ENCODE measurements around the gene DNALI1.
"Not testable (repeated sequence)": the region's sequence is repeated elsewhere in the genome, so short reads cannot be mapped to it uniquely, and the experiment has no call there.

DNALI1 gene

DNA sequence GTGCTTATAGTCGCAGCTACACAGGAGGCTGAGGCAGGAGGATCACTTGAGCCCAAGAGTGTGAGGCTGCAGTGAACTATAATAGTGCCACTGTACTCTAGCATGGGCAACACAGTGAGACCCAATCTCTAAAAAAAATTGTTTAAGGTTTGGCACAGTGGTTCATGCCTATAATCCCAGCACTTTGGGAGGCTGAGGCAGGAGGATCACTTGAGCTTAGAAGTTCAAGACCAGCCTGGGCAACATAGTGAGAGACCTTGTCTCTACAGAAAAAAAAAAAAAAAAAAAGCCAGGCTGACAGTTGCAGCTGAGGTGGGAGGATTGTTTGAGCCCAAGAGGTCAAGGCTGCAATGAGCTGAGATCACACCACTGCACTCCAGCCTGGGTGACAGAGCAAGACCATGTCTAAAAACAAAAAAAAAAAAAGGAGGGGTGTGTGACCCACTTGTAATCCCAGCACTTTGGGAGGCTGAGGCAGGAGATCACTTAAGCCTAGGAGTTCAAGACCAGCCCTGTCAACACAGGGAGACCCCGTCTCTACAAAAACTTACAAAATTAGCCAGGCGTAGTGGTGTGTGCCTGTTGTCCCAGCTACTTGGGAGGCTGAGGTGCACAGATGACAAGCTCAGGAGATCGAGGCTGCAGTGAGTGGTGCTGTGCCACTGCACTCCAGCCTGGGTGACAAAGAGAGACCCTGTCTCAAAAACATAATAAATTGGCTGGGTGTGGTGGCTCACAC lies 24.2 kb upstream of the DNALI1 start:
- H3K9ac ChIP-seq (ENCODE audit: low read length); H3K27me3 ChIP-seq (replicated peaks; ENCODE audit: control insufficient read depth, insufficient read depth, low read length); DNase-seq (ENCODE audit: low read depth); H3K4me3 ChIP-seq (ENCODE audit: low read length); H3K9me3 ChIP-seq (ENCODE audit: control insufficient read depth, low read length): not testable (repeated sequence)
- peaks cover 27% of the 10 kb centered on the region for H3K4me1 ChIP-seq (ENCODE audit: control insufficient read depth, insufficient read depth, low read length)
- peaks cover 17% of the 10 kb centered on the region for H3K36me3 ChIP-seq (ENCODE audit: control insufficient read depth, insufficient read depth, low read length, severe bottlenecking)

DNA sequence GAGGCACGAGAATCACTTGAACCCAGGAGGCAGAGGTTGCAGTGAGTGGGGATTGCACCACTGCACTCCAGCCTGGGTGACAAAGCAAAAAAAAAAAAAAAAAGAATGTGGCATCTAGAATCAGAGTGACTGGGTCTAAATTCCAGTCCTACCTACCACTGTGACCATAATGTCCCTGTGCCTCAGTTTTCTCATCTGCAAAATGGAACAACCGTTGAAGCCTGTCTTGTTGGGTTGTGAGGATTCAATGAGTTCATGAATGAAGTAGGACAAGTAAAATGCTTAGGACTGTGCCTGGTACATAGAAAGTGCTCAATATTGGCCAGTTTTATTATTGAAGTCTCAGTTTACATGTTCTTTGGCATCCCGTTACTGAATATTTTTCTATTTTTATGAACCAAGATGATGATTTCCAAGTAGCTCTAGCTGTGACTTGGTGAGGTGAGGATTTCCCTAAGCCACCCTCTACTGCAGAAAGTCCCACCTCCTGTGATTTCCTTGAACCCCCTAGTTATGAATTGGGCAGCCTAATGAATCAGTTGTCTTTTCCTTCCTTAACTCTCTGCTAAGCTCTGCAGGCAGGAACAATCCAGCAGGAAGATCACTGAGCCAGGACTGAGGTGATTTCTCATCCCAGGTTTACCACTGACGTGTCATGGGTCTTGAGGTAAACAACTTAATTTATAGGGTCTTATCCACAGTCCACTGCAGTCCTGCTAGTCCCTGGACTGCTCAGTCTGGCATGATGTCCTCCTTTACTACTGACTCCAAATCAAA lies 23.2 kb upstream of the DNALI1 start:
- Histone ChIP-seq H3K9me3 (ENCODE audit: control insufficient read depth, low read length) (no peaks in the 10 kb centered on the region), H3K4me3 (ENCODE audit: low read length) (no peak overlapping the region), H3K27me3 (replicated peaks; ENCODE audit: control insufficient read depth, insufficient read depth, low read length) (no peaks in the 10 kb centered on the region), H3K9ac (ENCODE audit: low read length) (no peak overlapping the region), H3K36me3 (ENCODE audit: control insufficient read depth, insufficient read depth, low read length, severe bottlenecking) (peaks cover 22% of the 10 kb centered on the region), H3K4me1 (ENCODE audit: control insufficient read depth, insufficient read depth, low read length) (peaks cover 31% of the 10 kb centered on the region)
- no peak for DNase-seq (ENCODE audit: low read depth)

DNA sequence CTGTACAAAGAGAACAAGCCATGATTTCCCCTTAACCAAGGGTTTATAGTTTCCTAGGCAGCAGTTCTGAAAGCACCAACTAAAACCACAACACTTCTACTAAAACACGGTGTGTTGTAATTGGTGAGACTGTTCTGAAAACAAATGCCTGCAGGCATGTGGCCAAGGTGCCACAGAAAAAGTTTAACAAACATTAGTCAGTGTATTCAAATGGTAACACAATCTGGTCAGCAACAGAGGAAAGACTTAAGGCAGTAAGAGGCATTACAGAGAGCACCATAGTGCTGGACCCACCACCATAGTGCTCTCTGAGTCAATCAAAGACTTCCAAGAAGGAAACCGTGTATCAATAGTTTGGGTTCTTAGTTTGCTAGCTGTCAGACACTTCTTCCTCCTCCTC lies 19.4 kb upstream of the DNALI1 start:
- Histone ChIP-seq H3K9me3 (ENCODE audit: control insufficient read depth, low read length) (no peaks in the 10 kb centered on the region), H3K4me3 (ENCODE audit: low read length) (no peak overlapping the region), H3K4me1 (ENCODE audit: control insufficient read depth, insufficient read depth, low read length) (peaks cover 31% of the 10 kb centered on the region), H3K9ac (ENCODE audit: low read length) (no peak overlapping the region), H3K27me3 (replicated peaks; ENCODE audit: control insufficient read depth, insufficient read depth, low read length) (no peaks in the 10 kb centered on the region), H3K36me3 (ENCODE audit: control insufficient read depth, insufficient read depth, low read length, severe bottlenecking) (peaks cover 55% of the 10 kb centered on the region)
- peak; percentile 61 for DNase-seq (ENCODE audit: low read depth)

DNA sequence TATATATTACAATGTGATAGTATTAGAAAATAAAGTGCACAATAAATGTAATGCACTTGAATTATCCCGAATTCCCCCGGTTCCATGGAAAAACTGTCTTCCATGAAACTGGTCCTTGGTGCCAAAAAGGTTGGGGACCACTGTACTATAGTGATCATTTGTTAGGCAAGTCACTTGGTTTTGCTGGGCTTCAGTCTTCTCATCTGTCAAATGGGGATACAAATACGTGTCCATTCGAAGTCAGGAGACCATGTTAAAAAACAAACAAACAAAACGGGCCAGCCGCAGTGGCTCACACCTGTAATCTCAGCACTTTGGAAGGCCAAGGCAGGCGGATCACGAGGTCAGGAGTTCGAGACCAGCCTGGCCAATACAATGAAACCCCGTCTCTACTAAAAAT lies 17.6 kb upstream of the DNALI1 start:
- DNase-seq (ENCODE audit: low read depth); H3K9me3 ChIP-seq (ENCODE audit: control insufficient read depth, low read length); H3K9ac ChIP-seq (ENCODE audit: low read length); H3K27me3 ChIP-seq (replicated peaks; ENCODE audit: control insufficient read depth, insufficient read depth, low read length); H3K4me3 ChIP-seq (ENCODE audit: low read length): not testable (repeated sequence)
- H3K4me1 ChIP-seq (ENCODE audit: control insufficient read depth, insufficient read depth, low read length): peaks cover 26% of the 10 kb centered on the region
- peaks cover 59% of the 10 kb centered on the region for H3K36me3 ChIP-seq (ENCODE audit: control insufficient read depth, insufficient read depth, low read length, severe bottlenecking)

DNA sequence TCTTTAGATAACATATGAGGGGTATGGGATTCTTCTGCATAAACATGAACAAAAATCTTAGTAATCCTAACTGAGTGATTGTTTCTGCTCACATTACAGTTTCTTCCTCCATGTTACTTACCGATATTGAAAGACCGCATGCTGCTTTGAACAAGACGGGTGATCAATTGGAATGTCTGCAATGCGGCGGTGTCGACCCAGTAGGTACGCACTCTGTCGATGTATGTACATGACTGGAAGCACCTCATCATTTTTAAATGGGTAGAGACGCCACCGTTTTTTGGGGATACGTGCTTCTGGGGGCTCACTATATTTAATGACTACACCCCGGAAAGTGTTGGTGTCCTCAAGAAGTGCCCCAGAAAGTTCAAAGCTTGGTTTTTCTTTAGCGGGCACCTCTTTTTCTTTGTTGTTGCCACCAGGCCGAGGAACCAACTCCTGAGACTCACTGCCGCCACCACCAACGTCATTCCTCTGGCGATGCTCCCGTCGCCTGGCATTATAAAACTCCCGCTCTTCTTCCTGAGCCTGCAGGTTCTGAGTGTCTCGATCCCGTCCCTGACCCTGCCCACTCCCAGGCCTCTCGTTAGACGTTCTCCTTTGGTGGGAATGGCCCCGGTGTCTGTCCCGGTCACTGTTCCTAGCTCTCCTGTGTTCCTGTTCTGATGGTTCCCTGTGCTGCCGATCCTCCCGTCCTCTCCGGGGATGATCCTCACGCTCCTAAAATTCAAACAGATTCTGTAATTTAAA lies 16.5 kb upstream of the DNALI1 start:
- no peak for DNase-seq (ENCODE audit: low read depth)
- peaks cover 69% of the 10 kb centered on the region for H3K36me3 ChIP-seq (ENCODE audit: control insufficient read depth, insufficient read depth, low read length, severe bottlenecking)
- H3K27me3 ChIP-seq (replicated peaks; ENCODE audit: control insufficient read depth, insufficient read depth, low read length): no peaks in the 10 kb centered on the region
- H3K9ac ChIP-seq (ENCODE audit: low read length): no peak overlapping the region
- H3K4me1 ChIP-seq (ENCODE audit: control insufficient read depth, insufficient read depth, low read length): peaks cover 18% of the 10 kb centered on the region
- H3K4me3 ChIP-seq (ENCODE audit: low read length): no peak overlapping the region
- H3K9me3 ChIP-seq (ENCODE audit: control insufficient read depth, low read length): no peaks in the 10 kb centered on the region

DNA sequence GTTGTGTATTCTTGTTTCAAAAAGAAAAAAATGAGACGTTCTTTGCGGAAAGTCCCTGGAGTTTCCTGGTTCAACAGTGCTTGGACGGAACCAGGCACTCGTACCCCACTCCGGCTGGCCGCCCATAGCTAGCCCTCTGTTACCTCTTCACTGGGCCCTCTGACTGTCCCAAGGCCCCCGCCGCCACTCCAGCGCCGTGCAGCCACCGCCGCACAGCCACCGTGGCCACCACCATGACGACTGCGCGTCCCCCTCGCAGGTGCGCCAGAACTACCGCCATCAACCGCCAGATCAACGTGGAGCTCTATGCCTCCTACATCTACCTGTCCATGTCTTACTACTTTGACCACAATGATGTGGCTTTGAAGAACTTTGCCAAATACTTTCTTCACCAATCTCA lies 12.2 kb upstream of the DNALI1 start:
- H3K9ac ChIP-seq (ENCODE audit: low read length): no peak overlapping the region
- no peak overlapping the region for H3K4me3 ChIP-seq (ENCODE audit: low read length)
- no peaks in the 10 kb centered on the region for H3K9me3 ChIP-seq (ENCODE audit: control insufficient read depth, low read length)
- H3K36me3 ChIP-seq (ENCODE audit: control insufficient read depth, insufficient read depth, low read length, severe bottlenecking): peaks cover 60% of the 10 kb centered on the region
- no peaks in the 10 kb centered on the region for H3K27me3 ChIP-seq (replicated peaks; ENCODE audit: control insufficient read depth, insufficient read depth, low read length)
- DNase-seq (ENCODE audit: low read depth): no peak
- no peaks in the 10 kb centered on the region for H3K4me1 ChIP-seq (ENCODE audit: control insufficient read depth, insufficient read depth, low read length)

DNA sequence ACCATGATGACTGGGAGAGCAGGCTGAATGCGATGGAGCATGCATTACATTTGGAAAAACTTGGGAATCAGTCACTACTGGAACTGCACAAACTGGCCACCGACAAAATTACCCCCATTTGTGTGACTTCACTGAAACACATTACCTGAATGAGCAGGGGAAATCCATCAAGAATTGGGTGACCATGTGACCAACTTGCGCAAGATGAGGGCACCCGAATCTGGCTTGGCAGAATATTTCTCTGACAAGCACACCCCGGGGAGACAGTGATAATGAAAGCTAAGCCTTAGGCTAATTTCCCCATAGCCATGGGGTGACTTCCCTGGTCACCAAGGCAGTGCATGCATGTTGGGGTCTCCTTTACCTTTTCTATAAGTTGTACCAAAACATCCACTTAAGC lies 11.7 kb upstream of the DNALI1 start:
- DNase-seq (ENCODE audit: low read depth): no peak
- H3K4me1 ChIP-seq (ENCODE audit: control insufficient read depth, insufficient read depth, low read length): peaks cover 4% of the 10 kb centered on the region
- H3K9ac ChIP-seq (ENCODE audit: low read length): no peak overlapping the region
- H3K36me3 ChIP-seq (ENCODE audit: control insufficient read depth, insufficient read depth, low read length, severe bottlenecking): peaks cover 55% of the 10 kb centered on the region
- no peaks in the 10 kb centered on the region for H3K27me3 ChIP-seq (replicated peaks; ENCODE audit: control insufficient read depth, insufficient read depth, low read length)
- H3K4me3 ChIP-seq (ENCODE audit: low read length): no peak overlapping the region
- H3K9me3 ChIP-seq (ENCODE audit: control insufficient read depth, low read length): no peaks in the 10 kb centered on the region

DNA sequence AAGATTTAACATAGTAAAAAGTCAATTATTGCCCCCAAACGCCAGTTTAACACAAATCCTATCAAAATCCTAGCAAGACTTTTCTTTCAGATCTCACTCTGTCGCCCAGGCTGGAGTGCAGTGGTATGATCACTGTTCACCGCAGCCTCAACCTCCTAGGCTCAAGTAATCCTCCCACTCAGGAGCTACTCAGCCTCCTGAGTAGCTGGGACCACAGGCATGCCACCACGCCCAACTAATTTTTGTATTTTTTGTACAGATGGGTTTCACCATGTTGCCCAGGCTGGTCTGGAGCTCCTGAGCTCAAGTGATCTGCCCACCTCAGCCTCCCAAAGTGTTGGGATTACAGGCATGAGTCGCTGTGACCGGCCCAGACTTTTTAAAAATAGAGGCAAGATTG lies 7.4 kb upstream of the DNALI1 start:
- Histone ChIP-seq H3K4me1 (ENCODE audit: control insufficient read depth, insufficient read depth, low read length) (peaks cover 21% of the 10 kb centered on the region), H3K9ac (ENCODE audit: low read length) (no peak overlapping the region), H3K27me3 (replicated peaks; ENCODE audit: control insufficient read depth, insufficient read depth, low read length) (no peaks in the 10 kb centered on the region), H3K9me3 (ENCODE audit: control insufficient read depth, low read length) (no peaks in the 10 kb centered on the region), H3K36me3 (ENCODE audit: control insufficient read depth, insufficient read depth, low read length, severe bottlenecking) (peaks cover 48% of the 10 kb centered on the region), H3K4me3 (ENCODE audit: low read length) (no peak overlapping the region)
- no peak for DNase-seq (ENCODE audit: low read depth)

DNA sequence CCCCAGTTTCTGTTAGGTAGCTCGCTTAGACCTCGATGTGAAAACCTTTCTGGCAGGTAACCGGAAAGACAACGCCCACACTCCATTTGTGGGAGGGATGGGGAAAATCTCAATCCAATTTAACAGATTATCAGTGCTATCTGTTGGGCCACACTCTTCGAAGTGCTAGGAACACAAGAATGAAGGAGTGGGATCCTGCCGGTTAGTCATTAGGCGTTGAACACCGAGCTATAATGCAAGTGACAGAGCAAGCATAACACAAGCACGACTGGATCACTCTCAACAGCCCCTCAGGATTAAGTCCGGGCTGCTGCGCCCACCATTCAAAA lies 3.2 kb upstream of the DNALI1 start:
- H3K9me3 ChIP-seq (ENCODE audit: control insufficient read depth, low read length): no peaks in the 10 kb centered on the region
- no peaks in the 10 kb centered on the region for H3K27me3 ChIP-seq (replicated peaks; ENCODE audit: control insufficient read depth, insufficient read depth, low read length)
- no peak for DNase-seq (ENCODE audit: low read depth)
- H3K4me1 ChIP-seq (ENCODE audit: control insufficient read depth, insufficient read depth, low read length): peaks cover 27% of the 10 kb centered on the region
- peaks cover 23% of the 10 kb centered on the region for H3K36me3 ChIP-seq (ENCODE audit: control insufficient read depth, insufficient read depth, low read length, severe bottlenecking)
- peak overlapping the region; percentile 94 for H3K9ac ChIP-seq (ENCODE audit: low read length)
- peak overlapping the region; percentile 97 for H3K4me3 ChIP-seq (ENCODE audit: low read length)

DNA sequence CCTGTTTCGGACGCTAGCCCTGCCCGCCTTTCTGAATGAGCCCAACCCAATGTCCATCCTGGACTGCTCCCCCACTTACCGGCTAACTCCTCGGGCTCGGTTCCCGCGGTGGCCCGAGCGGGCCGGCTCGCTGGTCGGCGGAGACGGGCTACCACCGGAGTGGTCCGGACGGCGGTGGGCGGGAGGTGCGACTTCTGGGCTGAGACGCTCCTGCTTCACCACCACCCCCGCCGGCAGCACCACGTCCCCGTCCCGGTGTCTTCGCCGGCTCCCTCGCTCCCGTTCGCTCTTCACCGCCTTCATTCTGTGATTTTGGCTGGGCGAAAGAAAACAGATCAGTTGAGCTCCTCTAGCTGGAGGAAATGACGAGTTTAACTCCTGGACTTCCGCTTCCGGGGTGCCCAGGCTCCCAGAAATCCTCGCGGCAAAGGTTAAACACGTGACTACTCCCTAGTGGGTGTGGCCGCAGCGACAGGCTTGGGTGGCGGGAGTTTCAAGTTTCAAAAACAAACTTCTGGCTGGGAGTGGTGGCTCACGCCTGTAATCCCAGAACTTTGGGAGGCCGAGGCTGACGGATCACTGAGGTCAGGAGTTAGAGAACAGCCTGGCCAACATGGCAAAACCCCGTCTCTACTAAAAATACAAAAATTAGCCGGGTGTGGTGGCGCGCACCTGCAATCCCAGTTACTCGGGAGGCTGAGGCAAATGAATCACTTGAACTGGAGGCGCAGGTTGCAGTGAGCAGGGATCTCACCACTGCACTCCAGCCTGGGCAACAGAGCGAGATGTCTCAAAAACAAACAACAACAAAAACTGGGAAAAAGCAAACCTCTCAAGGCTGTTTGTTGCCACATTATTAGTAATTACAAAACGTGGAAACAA lies 2.6 kb upstream of the DNALI1 start, which contains the start of gene SNIP1:
Gene SNIP1, minus strand, starts transcription at position 367 of the 882 bp plus-strand sequence. Its CDS starts 64 bp downstream, at position 303.
- H3K27me3 ChIP-seq (replicated peaks; ENCODE audit: control insufficient read depth, insufficient read depth, low read length): no peaks in the 10 kb centered on the region
- H3K4me1 ChIP-seq (ENCODE audit: control insufficient read depth, insufficient read depth, low read length): peaks cover 27% of the 10 kb centered on the region
- H3K9me3 ChIP-seq (ENCODE audit: control insufficient read depth, low read length): no peaks in the 10 kb centered on the region
- peak; percentile 98 for DNase-seq (ENCODE audit: low read depth)
- H3K36me3 ChIP-seq (ENCODE audit: control insufficient read depth, insufficient read depth, low read length, severe bottlenecking): peaks cover 16% of the 10 kb centered on the region
- peak within 1 kb of the TSS; percentile 94 for H3K9ac ChIP-seq (ENCODE audit: low read length)
- H3K4me3 ChIP-seq (ENCODE audit: low read length): peak within 1 kb of the TSS; percentile 97

Data from adipocyte (in vitro differentiated cells).